Activated naive CD4-positive, alpha-beta T cell treated with anti-CD3 and anti-CD28 coated beads, Interleukin-2, amount 50 U/mL, for 24 hours (primary cell): ENCODE data around the gene HSD11B1L.
"Not testable (repeated sequence)": the region's sequence is repeated elsewhere in the genome, so short reads cannot be mapped to it uniquely, and the experiment has no call there.

Experiments
- H3K27ac Mint-ChIP-seq: one replicate; pipeline ENCODE4 v1.8.0; 2021; ENCODE audit warnings: mild to moderate bottlenecking, mixed read lengths
- H3K27me3 Mint-ChIP-seq: one replicate; pipeline ENCODE4 v1.8.0; 2021; ENCODE audit warnings: mixed read lengths
- H3K36me3 Mint-ChIP-seq: one replicate; pipeline ENCODE4 v1.8.0; 2021; ENCODE audit warnings: mixed read lengths
- H3K4me1 Mint-ChIP-seq: one replicate; pipeline ENCODE4 v1.8.0; 2021; ENCODE audit warnings: mixed read lengths
- H3K4me3 Mint-ChIP-seq: one replicate; pipeline ENCODE4 v1.8.0; 2021; ENCODE audit warnings: mild to moderate bottlenecking, mixed read lengths
- H3K9me3 Mint-ChIP-seq: one replicate; pipeline ENCODE4 v1.8.0; 2021; ENCODE audit warnings: mixed read lengths

The HSD11B1L gene

DNA sequence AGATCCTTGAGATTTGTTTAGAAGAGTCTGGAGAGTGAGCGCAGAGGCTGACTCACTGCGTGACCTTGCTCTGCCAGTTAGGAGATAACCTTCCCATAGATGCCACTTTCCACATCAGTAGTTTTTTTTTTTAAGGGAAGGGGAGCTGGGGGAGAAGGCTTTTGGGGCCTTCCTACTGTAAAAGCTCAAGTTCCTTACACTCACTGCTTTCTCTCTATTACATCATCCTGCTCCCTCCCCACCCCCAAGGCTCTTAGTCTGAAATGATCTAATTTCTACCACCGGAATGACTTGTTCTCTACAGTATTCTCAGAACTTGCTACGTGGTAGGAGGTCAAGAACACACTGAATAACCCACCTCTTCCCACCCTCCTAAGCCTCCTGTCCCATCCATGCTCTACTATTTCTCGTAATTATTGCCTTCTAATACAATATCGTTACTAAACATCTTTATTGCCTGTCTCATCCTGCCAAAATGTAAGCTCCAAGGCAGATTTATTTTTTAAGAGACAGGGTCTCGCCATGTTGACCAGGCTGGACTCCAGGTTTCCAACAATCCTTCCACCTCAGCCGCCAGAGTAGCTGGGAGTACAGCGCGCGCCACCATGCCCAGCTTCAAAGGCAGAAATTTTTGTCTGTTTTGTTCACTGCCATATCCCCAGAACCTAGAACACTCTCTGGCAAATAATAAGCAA is 37.9 kb downstream of the HSD11B1L start:
- no peaks in the 10 kb centered on the region for H3K27me3 Mint-ChIP-seq
- peak overlapping the region; percentile 90 for H3K27ac Mint-ChIP-seq
- peak overlapping the region; percentile 89 for H3K4me3 Mint-ChIP-seq

DNA sequence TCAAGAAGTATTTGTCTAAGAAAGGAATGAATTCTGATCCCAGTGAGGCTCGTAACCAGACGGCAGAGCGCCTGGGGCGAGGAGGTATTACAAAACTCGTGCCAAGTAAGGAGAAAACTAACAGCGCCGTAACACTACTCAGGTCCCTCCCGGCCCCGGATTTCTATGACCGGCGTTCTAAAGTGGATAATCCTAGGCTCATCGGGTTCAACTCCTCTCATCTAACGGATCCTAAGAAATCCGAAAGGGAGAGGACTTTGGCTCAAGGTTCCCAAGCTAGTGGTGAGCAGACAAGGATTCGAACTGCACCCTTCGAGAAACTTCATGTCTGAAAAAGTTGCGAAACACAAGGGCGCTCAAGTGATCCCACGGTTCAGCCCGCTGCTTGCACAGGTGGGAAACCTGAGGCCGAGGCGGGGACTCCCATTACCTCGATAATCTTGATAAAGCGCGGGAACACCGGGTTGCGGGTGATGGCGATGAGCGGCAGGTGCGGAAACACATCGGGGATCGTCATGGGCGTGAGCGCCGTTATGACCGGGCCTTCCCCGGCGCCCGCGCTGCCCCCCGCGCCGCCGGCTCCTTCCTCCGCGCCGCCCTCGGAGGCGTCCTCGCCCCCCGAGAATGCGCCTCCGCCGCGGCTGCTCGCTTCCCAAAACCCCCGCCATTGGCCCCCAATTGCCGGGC is 38.6 kb downstream of the HSD11B1L start:
- H3K4me3 Mint-ChIP-seq, result peak overlapping the region; percentile 89
- H3K4me1 Mint-ChIP-seq, result peaks cover 28% of the 10 kb centered on the region
- peak overlapping the region; percentile 94 for H3K27ac Mint-ChIP-seq
- H3K27me3 Mint-ChIP-seq, result no peaks in the 10 kb centered on the region
- no peaks in the 10 kb centered on the region for H3K9me3 Mint-ChIP-seq
- peaks cover 11% of the 10 kb centered on the region for H3K36me3 Mint-ChIP-seq

More for the DNA sequence above, 37.9 kb downstream of the HSD11B1L start:
- peaks cover 28% of the 10 kb centered on the region for H3K4me1 Mint-ChIP-seq
- peaks cover 14% of the 10 kb centered on the region for H3K36me3 Mint-ChIP-seq
- no peaks in the 10 kb centered on the region for H3K9me3 Mint-ChIP-seq

- H3K4me1 Mint-ChIP-seq, result peaks cover 28% of the 10 kb centered on the region
- H3K27ac Mint-ChIP-seq, result peak within 1 kb of the TSS; percentile 94
- H3K36me3 Mint-ChIP-seq, result peaks cover 11% of the 10 kb centered on the region
- H3K4me3 Mint-ChIP-seq, result peak within 1 kb of the TSS; percentile 89
- no peaks in the 10 kb centered on the region for H3K9me3 Mint-ChIP-seq
- H3K27me3 Mint-ChIP-seq, result no peaks in the 10 kb centered on the region
Observed at GRCh38 chr19:5719961-5720790, 39.3 kb downstream of the HSD11B1L start, which contains the start of the genes CATSPERD and LONP1. Gene CATSPERD, plus strand, starts transcription at chr19:5720637. Its CDS starts 101 bp downstream, at chr19:5720738. Gene LONP1, minus strand, starts transcription at chr19:5720146. Its CDS starts 14 bp downstream, at chr19:5720132.

- Mint-ChIP-seq H3K4me3 (no peak overlapping the region), H3K9me3 (no peaks in the 10 kb centered on the region), H3K27ac (peak overlapping the region; percentile 26), H3K4me1 (no peaks in the 10 kb centered on the region), H3K36me3 (no peaks in the 10 kb centered on the region), H3K27me3 (no peaks in the 10 kb centered on the region)
Observed at GRCh38 chr19:5727453-5728050, 46.7 kb downstream of the HSD11B1L start.

GRCh38 chr19:5733172-5733571 is 52.3 kb downstream of the HSD11B1L start:
- H3K36me3 Mint-ChIP-seq, H3K4me1 Mint-ChIP-seq, H3K27ac Mint-ChIP-seq, H3K27me3 Mint-ChIP-seq, H3K9me3 Mint-ChIP-seq, H3K4me3 Mint-ChIP-seq: not testable (repeated sequence)
